RPMI7951 (cell line): ENCODE measurements around the gene TRIM8. TPM values are rescaled to one million over a fixed set of nuclear protein-coding genes. Genes with fewer than 3 reads are reported as not detected.

Experiments
- DNase-seq: peaks from one replicate; pipeline ENCODE4 v3.0.0-alpha.2; 2012; ENCODE audit warnings: low read depth
- total RNA-seq: library from RNA; depleted of rRNA; stranded (reverse); fragments of >200 nt; shearing (Covaris generic); gene quantifications from 2 replicates; pipeline ENCODE4 v1.2.3, GENCODE V29; 2014

TRIM8 gene
- total RNA-seq, 1 experiment from 2014 or later = 39.3 TPM

DNA sequence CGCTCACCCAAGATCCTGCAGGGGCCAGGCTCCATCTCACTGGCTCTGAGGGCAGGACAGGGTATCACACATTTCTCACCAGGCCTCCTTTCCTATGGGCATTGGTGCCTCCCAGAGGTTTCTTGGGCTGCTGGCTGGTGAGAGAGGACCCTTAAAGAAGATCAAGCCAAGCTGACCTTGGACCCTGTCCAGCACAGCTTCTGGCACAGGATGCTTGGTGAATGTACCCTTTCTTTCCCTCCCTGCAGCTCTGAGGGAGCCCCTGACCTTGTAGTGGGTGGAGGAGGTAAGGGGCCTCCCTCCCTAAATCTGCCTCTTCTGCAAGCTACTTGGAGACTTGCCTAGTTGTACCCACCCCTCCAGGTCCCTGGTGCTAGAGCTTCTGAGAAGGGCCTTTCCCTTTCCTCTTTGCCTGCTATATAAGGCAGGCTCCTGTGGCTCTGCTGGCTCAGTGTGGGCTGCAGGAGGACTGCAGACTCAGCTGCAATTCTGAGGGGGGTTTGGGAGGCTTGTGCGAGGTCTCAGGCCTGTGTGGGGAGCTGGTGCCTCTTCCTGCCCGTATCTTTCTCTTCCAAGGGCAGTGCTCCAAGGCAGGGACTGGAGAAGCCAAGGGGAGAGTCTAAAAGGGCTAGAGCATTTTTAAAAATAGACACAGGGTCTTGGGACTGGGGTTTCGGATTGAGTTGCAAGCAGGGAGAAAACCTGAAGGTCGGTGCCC is 11.7 kb upstream of the TRIM8 start:
- DNase-seq = peak; percentile 42

DNA sequence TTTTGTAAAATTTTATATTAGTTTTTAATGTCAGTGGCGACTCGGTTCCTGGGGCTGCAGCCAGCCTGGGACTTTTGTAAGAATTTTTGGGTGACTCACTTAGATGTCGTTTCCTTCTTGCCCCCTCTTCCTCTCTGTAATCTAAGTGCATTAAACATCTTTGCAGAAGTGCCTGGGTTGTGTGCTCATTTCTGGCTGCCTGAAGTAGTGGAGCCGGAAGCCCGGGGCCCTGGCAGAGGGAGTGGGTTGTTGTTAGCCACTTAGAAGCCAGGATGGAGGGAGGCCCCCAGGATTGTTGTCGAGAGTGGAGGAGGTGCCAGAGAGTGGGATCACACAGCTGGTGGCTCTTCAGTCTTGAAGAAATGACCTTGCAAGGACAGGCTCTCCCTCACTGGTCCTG is 11.0 kb upstream of the TRIM8 start:
- peak; percentile 66 for DNase-seq

DNA sequence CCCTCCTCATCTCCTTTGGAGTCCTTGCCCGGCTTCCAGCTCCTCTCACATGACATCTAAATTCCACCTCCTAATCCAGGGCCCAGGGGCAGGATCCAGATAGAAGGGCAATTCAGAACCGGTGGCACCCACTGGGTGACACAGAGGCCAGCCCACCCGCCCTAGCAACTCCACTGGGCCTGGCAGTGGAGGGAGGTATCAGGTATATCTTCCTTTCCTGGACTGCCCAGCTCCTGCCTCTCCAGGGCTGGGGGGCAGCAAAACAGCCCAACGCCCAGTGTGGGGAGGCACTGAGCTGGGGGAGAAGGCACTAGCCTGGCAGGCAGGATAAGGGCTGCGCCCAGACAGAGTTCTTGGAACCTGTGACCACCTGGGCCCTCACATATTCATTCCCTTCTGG is 10.4 kb upstream of the TRIM8 start:
- no peak for DNase-seq

DNA sequence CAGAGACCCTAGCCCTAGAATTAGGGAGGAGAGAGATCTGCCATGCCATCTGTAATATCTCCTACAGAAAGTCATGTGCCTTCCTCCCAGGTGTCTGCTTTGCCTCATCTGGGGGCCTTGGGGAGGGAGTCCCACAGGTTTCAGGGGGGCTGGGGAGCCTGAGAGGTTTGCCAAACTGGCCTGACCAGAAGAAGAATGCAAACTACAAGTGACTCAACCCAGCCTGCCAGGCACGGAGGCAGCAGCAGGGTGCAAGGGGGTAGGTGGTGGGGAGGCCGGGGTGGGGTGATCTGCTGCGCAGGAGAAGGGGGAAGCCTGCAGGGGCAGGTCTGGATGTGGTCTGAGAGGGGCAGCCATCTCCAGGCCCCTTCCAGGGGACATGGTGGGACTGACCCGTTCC is 9.6 kb upstream of the TRIM8 start:
- no peak for DNase-seq

DNA sequence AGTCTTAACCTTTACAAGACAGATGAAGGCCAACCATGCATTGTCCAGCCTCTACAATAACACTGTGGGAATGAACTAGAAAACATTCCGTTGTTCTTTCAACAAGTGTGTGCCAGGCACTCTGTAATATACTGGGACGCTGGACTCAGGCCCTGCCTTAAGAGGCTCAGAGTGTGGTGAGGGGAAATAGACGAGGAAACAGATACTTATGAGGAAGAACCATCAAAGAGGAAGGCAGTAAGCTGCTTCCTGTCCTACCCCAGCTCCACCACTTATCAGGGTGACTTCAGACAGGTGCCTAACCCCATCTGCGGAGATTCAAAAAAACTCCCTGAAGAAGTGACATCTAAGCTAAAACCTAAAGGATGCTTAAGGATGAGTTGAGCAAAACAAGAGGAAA is 8.9 kb upstream of the TRIM8 start:
- DNase-seq = no peak

DNA sequence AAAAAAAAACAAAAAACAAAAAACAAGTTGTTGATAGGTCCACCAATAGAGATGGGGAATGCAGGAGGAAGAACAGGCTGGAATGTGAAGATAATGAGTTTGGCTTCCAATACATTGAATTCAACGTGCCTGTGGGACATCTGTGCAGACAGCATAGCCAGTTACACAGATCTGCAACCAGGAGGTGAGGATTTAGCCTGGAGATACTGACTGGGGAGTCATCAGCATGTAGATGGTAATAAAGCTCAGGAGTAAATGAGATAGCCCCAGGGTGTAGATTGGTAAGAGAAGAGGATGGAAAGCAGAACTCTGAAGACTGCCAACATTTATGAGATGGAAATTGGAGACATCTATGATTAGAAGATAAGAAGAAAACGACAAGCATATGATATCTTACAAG is 4.7 kb upstream of the TRIM8 start:
- DNase-seq = no peak

DNA sequence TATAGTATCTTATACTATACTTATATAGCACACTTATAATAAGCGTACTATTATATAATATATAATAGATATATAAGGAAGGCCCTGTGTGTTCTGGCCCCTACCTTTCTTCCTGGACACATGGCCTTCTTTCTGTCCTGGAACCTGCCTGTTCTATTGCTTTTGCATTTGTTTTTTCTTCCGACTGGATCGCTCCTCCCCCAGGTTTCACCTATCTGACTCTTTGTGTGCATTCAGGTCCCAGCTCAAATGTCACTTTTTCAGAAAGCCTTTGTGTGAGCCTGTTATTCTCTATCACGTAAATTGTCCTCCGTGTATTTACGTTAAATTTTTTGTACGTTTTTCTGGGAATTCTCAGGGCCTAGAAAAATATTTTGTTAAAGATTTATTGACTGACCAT is 2.9 kb upstream of the TRIM8 start:
- DNase-seq = no peak

DNA sequence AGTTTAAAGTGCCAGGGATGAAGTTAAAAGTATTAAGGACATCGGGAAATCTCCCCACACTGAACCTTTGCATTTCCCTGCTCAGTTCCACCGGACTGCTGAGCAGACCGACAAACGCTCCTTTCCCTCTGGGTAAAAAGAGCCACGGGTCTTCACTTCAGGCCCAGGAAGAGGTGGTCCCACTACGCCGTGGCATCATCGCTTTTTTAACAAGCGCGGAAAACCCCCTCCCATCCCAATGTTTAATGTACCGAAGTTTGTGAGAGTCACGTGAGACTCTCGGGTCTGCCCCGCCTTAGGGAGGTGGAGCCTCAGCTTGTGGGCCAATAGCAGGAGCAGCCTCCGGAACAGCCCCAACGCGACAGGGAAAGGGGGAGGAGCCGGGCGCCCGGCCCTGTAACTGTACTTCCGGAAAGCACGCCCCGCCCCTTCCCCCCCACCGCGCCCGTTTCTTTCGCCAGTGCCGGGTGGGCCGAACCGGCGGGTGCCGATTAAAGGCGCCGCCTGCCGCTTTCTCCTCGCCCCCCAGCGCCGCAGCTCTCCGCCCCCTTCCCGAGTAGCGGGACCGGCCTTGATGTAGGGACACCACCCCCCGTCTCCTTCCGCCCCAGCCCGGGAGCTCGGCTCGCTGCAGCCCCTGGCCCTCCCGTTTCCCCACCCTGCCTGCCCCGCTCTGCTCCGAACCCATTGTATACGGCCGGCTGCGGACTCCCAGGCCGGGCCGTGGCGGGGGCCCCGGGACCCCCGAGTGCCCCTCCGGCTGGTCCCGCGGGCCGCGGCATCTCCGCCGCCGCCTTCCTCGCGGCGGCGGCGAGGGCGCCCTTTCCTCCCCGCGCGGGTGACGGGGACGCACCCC is 2.2 kb upstream of the TRIM8 start:
- DNase-seq = peak; percentile 95

DNA sequence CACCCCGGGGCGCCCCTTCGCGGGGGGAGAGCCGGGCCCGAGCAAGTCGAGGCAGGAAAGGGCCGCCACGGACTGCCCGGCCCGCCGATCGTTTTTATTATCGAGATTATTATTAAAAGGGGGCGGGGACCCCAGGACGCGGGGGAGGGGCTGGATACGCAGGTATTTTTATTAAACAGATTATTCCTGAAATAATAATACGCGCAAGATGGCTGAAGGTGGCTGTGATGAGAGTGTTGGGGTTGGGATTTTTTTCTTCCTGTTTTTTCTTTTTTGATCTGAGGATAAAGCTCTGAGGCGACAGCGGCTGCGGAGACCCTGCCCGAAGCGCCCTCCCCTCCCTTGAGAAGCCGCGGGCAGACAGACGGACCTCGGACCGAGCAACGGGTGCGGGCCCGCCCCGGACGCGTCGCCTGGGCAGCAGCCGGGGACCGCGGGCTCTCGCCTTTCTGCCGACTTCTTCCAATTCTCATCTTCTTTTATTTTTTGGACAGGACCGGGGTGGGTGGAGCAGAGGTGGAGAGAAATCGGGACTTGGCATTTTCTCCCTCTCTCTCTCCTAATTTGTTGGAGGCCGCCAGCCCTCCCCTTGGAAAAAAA is 1.4 kb upstream of the TRIM8 start:
- no peak for DNase-seq

DNA sequence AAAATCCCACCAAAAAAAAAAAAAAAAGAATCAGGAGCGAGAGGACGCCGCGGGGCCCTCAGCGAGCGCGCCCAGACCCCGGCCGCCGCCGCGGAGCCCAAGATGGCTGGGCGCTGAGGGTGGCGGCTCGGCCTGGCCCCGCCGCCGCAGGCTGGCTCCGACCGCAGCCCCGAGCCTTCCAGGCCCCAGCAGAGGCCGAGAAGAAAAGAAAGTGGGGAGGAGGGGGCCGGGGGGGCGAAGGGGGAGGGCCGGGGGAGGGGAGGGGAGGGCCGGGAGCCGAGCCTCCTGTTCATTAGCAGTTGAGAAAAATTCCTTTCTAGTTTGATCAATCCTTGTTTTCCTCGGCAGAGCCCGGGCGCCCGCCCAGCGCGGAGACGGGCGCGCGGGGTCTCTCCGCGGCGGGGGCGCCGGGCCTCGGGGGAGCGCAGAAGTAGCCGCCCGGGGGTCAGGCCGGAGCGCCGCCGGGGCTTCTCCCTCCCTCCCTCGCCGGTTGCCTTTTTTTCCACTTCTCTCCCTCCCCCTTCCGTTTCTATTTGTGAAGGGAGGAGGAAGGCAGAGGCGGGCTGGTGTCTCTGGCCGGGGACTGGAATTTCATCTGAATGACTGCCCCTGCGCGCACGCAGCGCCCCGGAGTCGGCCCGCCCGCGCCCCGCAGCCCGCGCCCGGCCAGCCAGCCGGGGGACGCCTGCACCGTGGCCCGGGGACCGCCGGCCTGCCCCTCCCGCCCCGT is 778 bp upstream of the TRIM8 start:
- DNase-seq = peak; percentile 76

DNA sequence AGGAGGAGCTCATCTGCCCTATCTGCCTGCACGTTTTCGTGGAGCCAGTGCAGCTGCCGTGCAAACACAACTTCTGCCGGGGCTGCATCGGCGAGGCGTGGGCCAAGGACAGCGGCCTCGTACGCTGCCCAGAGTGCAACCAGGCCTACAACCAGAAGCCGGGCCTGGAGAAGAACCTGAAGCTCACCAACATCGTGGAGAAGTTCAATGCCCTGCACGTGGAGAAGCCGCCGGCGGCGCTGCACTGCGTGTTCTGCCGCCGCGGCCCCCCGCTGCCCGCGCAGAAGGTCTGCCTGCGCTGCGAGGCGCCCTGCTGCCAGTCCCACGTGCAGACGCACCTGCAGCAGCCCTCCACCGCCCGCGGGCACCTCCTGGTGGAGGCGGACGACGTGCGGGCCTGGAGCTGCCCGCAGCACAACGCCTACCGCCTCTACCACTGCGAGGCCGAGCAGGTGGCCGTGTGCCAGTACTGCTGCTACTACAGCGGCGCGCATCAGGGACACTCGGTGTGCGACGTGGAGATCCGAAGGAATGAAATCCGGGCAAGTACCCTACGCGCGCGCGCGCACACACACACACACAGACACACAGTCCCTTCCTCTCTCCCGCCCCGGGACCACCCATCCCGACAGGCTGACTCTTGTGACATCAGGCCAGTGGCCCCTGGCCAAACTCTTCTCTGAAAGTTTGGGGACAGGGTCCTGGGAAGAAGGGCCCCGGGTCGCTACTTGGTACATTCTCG is 538 bp downstream of the TRIM8 start:
- peak; percentile 71 for DNase-seq

DNA sequence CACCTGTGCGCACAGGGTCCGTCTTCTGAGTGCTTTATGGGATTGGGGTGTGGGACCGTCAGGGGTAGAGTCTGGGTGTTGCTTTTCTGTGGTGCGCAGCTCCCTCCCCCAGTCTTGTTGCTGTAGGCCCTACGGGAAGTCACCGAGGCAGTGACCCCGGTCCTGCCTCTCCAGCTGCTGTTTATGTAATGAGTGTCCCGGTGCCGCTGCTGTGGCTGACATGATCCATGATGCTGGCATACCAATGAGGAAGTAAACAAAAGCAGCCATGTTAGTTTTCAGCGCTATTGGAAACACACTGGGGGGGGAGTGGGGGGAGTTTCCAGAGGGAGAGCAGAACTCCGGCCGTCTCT is 1.1 kb downstream of the TRIM8 start:
- no peak for DNase-seq

DNA sequence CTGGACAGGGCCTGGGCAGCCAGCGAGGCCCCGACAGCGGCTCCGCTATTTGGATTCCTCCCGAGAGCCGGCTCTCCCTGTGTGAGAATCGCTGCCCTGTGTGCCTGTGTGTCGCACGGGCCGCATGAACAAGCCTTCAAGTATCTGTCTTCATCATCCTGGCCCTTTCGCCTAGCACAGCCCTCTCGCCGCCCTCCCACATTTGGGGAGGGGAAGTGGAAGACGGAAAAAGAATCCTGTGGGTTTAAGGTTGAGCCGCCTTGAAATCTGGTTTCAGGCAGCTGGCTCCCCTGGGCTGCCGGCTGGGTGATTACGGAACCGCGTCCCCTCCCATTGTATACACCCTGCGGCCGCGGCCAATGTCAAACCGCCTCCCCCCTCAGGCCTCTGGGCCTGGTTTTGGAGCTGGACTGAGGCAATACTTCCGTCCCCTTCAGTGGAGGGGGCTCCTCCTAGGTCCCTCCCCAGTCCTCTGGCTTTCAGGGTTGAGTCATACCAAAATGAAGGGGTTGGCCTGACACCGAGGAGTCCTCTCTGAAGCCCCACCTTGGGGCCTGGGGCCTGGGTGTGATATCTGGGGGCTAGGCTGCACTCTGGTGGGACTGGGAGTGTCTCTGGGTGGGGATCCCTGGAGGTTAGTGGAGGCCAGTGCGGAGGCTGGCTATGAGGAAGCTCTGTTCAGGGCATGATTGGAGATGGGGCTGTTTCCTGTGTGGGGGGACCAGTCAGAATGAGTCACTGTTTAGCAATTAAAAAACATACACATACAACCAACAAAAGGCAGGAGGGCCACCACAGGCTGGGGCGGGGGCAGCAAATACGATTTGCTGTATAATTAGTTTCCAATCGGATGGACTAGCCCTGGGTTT is 1.7 kb downstream of the TRIM8 start:
- peak; percentile 97 for DNase-seq

DNA sequence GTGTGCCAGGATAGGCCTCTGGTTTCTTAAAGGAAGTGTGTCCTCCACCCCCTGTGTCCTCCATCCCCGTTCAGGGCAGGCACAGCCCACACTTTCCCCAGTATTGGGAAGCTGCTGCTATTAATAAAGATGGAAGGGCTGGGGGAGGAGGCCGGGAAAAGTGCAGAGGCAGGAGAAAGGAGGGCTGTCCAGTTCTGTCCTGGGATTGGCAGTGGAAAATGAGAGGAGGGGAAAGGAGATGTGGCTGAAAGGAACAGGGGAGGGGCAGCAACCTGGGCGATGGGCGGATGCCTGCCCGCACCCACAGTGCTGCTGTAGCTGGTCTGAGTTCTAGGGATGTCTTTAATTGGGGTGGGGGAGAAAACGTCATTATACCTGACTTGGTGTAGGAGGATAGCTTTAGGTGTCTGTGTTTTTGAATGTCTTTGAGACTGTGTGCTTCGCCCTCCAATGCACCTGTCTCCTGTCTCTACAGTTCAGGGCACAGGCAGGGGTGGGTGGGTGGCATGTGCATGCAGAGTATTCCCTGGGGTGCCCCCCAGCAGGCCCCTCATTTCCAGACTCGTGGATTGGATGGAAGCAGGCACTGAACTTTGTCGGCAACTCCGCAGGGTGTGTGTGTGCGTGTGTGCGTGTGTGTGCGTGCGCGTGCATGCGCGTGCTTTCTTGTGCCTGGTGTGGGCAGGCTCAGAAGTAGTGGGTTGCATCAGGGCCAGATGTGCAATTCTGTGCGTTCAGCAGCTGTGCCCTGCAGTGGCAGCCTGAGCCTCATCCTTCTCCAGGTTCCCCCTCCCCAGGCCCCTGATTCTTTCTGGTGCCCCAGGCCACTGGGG is 2.5 kb downstream of the TRIM8 start:
- no peak for DNase-seq

DNA sequence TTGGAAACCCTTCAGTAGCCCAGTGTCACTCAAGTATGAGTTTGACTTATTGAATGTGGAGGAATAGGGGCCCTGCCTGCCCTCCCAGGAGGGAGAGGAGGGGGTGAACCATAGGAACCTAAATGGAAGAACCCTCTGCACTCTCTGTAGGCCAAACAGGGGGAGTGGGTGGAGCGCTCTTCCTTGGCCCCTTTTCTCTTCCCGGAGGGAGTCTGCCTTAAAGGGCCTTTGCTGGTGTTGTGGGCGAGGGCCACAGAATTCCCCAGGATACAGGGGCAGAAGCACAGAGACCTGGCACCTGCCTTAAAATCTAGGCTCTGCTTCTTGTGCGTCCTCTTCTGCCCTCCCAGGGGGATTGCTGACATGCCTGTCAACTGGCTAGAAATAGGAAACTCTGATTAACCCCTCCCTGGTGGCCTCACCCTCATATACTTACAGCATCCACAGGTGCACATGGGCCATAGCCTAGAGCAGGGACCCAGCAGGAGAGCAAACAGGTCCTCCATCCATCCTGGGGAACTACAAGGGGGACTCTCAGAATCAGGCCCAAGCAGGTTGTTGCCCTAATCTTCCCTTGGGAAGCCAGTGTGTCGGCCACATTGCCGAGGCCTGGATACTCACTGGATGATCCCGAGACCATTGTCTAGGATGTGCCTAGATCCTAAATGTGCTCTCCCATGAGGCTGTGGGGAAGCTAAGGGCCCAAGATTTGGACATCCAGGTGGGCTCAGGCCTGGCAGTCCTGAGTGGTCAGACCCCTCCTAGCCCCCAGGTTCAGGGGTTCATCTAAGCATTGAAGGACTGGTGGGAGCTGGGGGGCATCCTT is 3.4 kb downstream of the TRIM8 start:
- no peak for DNase-seq

DNA sequence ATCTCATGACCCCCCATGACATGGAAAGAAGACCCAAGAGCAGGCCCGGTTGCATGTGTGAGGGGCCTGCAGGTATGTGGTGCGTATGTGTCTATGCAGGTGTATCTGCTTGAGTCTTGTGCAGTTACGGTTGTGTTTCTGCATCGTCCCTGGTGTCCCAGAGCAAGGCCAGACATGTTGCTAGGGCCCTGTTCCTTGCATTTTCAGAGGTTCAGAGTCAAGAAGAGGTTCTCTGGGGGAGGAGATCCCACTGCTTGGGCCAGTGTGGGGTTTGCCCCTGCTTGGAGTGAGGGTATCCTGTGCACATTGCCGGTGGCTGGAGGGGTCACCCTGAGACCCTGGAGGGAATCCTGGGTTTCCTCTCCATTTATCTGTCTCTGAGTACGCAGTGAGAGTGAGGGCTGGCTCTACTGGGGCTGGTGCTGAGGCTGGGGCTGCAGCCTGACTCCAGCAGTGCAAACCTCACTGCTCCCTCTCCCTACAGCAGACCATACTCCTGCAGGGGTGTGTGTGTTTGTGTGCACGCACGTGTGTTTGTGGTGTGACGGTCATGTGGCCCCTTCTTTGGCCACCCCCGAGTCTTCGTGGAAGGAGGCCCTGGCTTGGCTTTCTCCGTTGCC is 4.1 kb downstream of the TRIM8 start:
- DNase-seq = no peak

DNA sequence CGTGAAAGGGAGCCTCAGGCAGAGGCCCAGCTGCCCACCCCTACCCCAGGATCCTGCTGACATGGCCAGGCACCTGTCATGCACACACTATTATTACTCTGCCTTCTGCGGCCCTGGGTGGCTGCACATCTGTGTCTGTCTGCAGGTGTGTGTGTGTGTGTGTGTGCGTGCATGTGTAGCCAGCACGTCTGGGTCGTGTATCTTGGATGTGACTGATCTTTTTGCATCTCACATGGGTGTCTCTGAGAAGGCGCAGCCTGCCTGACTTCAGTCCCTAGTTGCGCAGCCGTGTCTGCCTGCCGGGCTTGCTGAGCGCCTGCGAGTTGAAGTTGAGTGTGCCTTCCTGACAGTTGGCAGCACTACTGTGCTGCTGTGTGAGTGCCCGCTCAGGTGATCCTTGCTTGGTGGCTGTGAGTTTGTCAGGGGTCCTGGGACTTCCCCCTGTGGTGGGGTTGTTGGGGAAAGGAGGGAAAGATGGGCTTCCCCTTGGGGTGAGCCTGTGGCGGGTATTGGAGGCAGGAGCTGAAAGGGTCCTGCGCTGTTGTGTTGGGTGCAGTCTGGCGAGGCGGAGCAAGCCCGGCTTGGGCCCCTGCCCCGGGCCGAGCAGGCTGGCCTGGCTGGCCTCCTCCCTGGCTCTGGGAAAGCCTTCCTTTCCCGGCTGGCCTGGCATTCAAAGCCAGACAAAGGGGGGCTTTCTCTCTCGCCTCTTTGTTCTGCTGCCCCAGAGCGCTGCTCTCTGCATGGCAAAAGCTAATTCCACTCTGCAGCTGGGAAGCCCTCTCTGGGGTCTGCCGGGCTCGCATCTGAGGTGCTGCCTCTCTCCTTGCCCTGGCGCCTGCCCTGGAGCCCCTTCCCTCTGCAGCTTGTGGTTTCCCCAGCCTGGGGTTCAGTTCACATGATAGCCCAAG is 4.9 kb downstream of the TRIM8 start:
- DNase-seq = no peak
